OCI-LY7 (cell line): ENCODE results near the gene DGKB. TPM values are rescaled to one million over a fixed set of nuclear protein-coding genes. Genes with fewer than 3 reads are reported as not detected.

Experiments used
- BruUV-seq: library from RNA; stranded (reverse); fragments of 400-500 nt; replicated peaks from 2 replicates; lab custom pipeline; 2021; lab: Mats Ljungman, UMichigan
- CTCF ChIA-PET: fragments of 300-600 bp; sonication (Branson Sonifier 250); formaldehyde crosslinking; loops from one replicate; lab custom pipeline; 2022; ENCODE audit warnings: antibody characterized with exemption; ENCODE audit not compliant: unreplicated experiment; lab: Charles Lee
- POLR2A ChIA-PET: fragments of 300-600 bp; sonication (Branson Sonifier 250); formaldehyde crosslinking; loops from one replicate; lab custom pipeline; 2022; ENCODE audit warnings: antibody characterized with exemption; lab: Charles Lee
- DNase-seq: peaks from one replicate; pipeline ENCODE4 v3.0.0-alpha.2; 2015; ENCODE audit warnings: low spot score
- H2AFZ ChIP-seq: fragments of 200-600 bp; sonication (generic), shearing (Covaris generic); 2 replicates; pipeline ENCODE4 v1.6.1; 2014; ENCODE audit warnings: mild to moderate bottlenecking, antibody characterized with exemption, low read length, moderate library complexity
- H3K27ac ChIP-seq: fragments of 200-600 bp; sonication (generic); 2 replicates; pipeline ENCODE4 v1.5.1; 2014; ENCODE audit warnings: mixed run types, low read depth, mild to moderate bottlenecking, moderate library complexity, low read length, inconsistent platforms; ENCODE audit not compliant: poor library complexity, severe bottlenecking
- H3K36me3 ChIP-seq: fragments of 200-600 bp; sonication (generic); 2 replicates; pipeline ENCODE4 v1.6.1; 2014; ENCODE audit warnings: mild to moderate bottlenecking, antibody characterized with exemption, low read length, moderate library complexity, mixed read lengths; ENCODE audit not compliant: insufficient read depth
- H3K4me1 ChIP-seq: fragments of 200-600 bp; sonication (generic); 2 replicates; pipeline ENCODE4 v1.5.1; 2014; ENCODE audit warnings: mild to moderate bottlenecking, low read length; ENCODE audit not compliant: insufficient read depth, poor library complexity, severe bottlenecking
- H3K4me2 ChIP-seq: fragments of 200-600 bp; sonication (generic); 2 replicates; pipeline ENCODE4 v1.6.1; 2014; ENCODE audit warnings: mild to moderate bottlenecking, low read length
- H3K4me3 ChIP-seq: fragments of 200-600 bp; sonication (generic); 2 replicates; pipeline ENCODE4 v1.5.1; 2014; ENCODE audit warnings: mild to moderate bottlenecking, low read depth, low read length; ENCODE audit not compliant: poor library complexity, severe bottlenecking
- H3K79me2 ChIP-seq: fragments of 200-600 bp; sonication (generic); 2 replicates; pipeline ENCODE4 v1.6.1; 2016; ENCODE audit warnings: low read depth, mild to moderate bottlenecking, low read length, moderate library complexity, mixed read lengths; ENCODE audit not compliant: insufficient read depth
- H3K9me2 ChIP-seq: fragments of 200-600 bp; sonication (generic); 2 replicates; pipeline ENCODE4 v1.6.1; 2016; ENCODE audit warnings: mild to moderate bottlenecking, low read length, mixed read lengths; ENCODE audit not compliant: insufficient read depth
- H3K9me3 ChIP-seq: fragments of 200-600 bp; sonication (generic); 2 replicates; pipeline ENCODE4 v1.6.1; 2014; ENCODE audit warnings: mild to moderate bottlenecking, mixed run types, low read length, mixed read lengths
- H4K20me1 ChIP-seq: fragments of 200-600 bp; sonication (generic); 2 replicates; pipeline ENCODE4 v1.6.1; 2014; ENCODE audit warnings: mild to moderate bottlenecking, antibody characterized with exemption, low read length, moderate library complexity, mixed read lengths; ENCODE audit not compliant: insufficient read depth
- CTCF ChIP-seq: fragments of 200-600 bp; sonication (generic); conservative IDR thresholded peaks from 2 replicates; pipeline ENCODE4 v1.5.1; 2014; ENCODE audit warnings: mild to moderate bottlenecking, antibody characterized with exemption, low read length, moderate library complexity, mixed read lengths
- EZH2phosphoT487 ChIP-seq: fragments of 200-600 bp; sonication (generic); IDR thresholded peaks from 2 replicates; pipeline ENCODE4 v1.6.1; 2018; ENCODE audit warnings: low read depth, borderline replicate concordance, mild to moderate bottlenecking, mixed run types, antibody characterized with exemption, low read length, moderate library complexity, mixed read lengths
- intact Hi-C: fragments of 100-400 bp; cut with micrococcal nuclease; formaldehyde crosslinking; loops from one replicate; pipeline ENCODE4 v1.10.0; 2022; ENCODE audit not compliant: unreplicated experiment
- total RNA-seq, 2 experiments: library from RNA; depleted of rRNA in 1 of 2; stranded (reverse); fragments of >200 nt in 1 of 2; shearing (Covaris generic) in 1 of 2; gene quantifications; 2 replicates each; pipeline ENCODE4 v1.2.3, GENCODE V29; 2014 to 2022

The DGKB gene
- total RNA-seq, 2 experiments from 2014 or later, result not detected

- intact Hi-C loops, result no loop called here
- TF ChIP-seq EZH2phosphoT487 (no peak), CTCF (no peak)
- Histone ChIP-seq H3K4me1 (no peaks in the 10 kb centered on the region), H3K79me2 (no peaks in the 10 kb centered on the region), H3K27ac (no peak overlapping the region), H3K36me3 (no peaks in the 10 kb centered on the region), H3K4me2 (no peak overlapping the region), H2AFZ (no peak overlapping the region), H3K9me2 (no peaks in the 10 kb centered on the region), H3K9me3 (no peaks in the 10 kb centered on the region), H3K4me3 (no peak overlapping the region), H4K20me1 (no peaks in the 10 kb centered on the region)
- no peak for DNase-seq
- ChIA-PET POLR2A (interaction anchor here (0.7 kb wide), 1 partner anchor 901 kb away, joined by 5 read pairs; no protein-coding TSS in a partner anchor), CTCF (no interaction called here)
- no TSS peak for BruUV-seq
Measured at GRCh38 chr7:14839307-14839706, 63.2 kb downstream of the DGKB start.

- no peak for DNase-seq
- no TSS peak for BruUV-seq
- ChIA-PET CTCF (no interaction called here), POLR2A (no interaction called here)
- intact Hi-C loops, result no loop called here
- no peaks in the 10 kb centered on the region for H3K9me3 ChIP-seq
- no peak overlapping the region for H3K4me2 ChIP-seq
- no peak overlapping the region for H2AFZ ChIP-seq
- H3K4me3 ChIP-seq, result no peak overlapping the region
- no peaks in the 10 kb centered on the region for H3K4me1 ChIP-seq
- no peaks in the 10 kb centered on the region for H4K20me1 ChIP-seq
- H3K36me3 ChIP-seq, result no peaks in the 10 kb centered on the region
- TF ChIP-seq EZH2phosphoT487 (no peak), CTCF (no peak)
- no peaks in the 10 kb centered on the region for H3K9me2 ChIP-seq
- no peaks in the 10 kb centered on the region for H3K79me2 ChIP-seq
- no peak overlapping the region for H3K27ac ChIP-seq
Measured at GRCh38 chr7:14837216-14837615, 65.3 kb downstream of the DGKB start.

- POLR2A ChIA-PET, result no interaction called here
- Histone ChIP-seq H3K9me2 (no peaks in the 10 kb centered on the region), H3K4me1 (no peaks in the 10 kb centered on the region), H3K36me3 (no peaks in the 10 kb centered on the region), H2AFZ (no peak overlapping the region), H3K4me2 (no peak overlapping the region), H4K20me1 (no peaks in the 10 kb centered on the region), H3K79me2 (no peaks in the 10 kb centered on the region), H3K4me3 (no peak overlapping the region), H3K9me3 (no peaks in the 10 kb centered on the region), H3K27ac (no peak overlapping the region)
- TF ChIP-seq EZH2phosphoT487 (no peak), CTCF (no peak)
- CTCF ChIA-PET, result no interaction called here
- DNase-seq, result no peak
- BruUV-seq, result no TSS peak
- intact Hi-C loops, result no loop called here
Measured at GRCh38 chr7:14836571-14837189, 65.9 kb downstream of the DGKB start.
